Urothelium cell line (cell line): ENCODE data around the gene MPZL3.
A peak's percentile ranks its signal among the peaks of the same experiment; 100 is the strongest.

ENCODE experiments used
- DNase-seq: peaks from one replicate; pipeline ENCODE4 v3.0.0; 2011; ENCODE audit warnings: low spot score, mixed read lengths
- FAIRE-seq: peaks from 2 replicates; lab custom pipeline; 2011; peaks lifted over from hg19 to GRCh38; lab: Jason Lieb, UNC

The MPZL3 gene

GRCh38 chr11:118214210-118214914 lies 37.8 kb downstream of the MPZL3 start:
- DNase-seq = no peak
- FAIRE-seq = no peak

DNA sequence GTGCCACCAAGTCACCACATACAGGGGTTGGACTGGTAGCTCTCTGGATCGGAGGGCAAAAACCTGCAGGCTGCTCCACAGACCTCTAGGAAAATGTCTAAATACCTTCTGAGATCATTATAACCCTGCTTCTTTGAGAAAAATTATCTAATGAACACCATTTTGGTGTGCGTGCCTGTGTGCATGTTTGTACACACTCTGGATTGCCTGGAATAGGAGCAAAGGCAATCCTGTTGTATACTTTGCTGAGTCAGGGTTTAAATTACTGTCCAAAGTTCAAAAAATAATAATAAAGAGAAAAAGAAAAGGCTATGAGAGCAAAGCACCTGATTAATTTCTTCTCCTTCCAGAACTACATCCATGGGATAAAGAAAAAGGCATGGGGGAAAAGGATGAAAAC lies 38.4 kb downstream of the MPZL3 start:
- no peak for FAIRE-seq
- DNase-seq = no peak

- DNase-seq (no peak), FAIRE-seq (no peak)
Observed at GRCh38 chr11:118213201-118213600, 39.0 kb downstream of the MPZL3 start.

GRCh38 chr11:118212781-118213191 lies 39.4 kb downstream of the MPZL3 start:
- FAIRE-seq (no peak), DNase-seq (no peak)

- FAIRE-seq (no peak), DNase-seq (no peak)
Observed at GRCh38 chr11:118212131-118212725, 39.9 kb downstream of the MPZL3 start.

GRCh38 chr11:118211006-118211405 lies 41.2 kb downstream of the MPZL3 start:
- FAIRE-seq (no peak), DNase-seq (peak; percentile 34)

DNA sequence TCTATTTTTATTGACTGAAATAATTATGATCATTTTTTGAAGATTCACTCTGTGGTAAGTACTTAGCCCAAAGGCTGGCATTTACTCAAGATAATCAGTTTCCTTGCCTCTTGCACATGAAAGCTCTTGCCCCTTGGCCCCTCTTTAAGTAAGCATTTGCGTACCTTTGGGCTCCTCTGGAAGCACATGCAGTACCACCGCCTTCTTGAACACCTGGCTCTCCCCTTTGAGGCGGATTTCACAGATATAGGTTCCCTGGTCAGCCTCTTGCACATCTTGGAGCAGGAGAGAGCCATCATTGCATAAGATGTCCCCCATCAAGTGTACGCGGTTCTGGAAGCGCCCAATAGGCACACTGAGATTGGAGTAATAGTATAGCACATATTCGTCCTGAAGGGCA lies 41.8 kb downstream of the MPZL3 start:
- no peak for DNase-seq
- no peak for FAIRE-seq

DNA sequence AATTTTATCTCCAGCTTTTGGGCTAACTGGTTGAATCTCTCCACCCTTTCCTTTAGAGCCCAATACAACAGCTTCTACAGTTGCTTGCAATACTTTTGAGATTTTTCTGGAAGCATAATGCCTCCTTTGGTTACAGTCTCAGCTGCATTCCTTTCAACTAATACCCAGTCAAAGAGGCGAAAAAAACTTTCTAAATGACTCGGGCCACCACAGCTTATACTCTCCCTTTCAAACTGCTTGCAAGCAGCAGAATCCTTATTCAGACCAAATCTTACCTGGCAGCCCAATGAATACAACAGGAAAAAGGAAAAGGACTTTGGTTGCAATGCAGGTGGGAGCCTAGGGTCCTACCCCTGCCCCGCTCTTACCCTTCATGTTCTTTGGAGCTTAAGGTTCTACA lies 43.1 kb downstream of the MPZL3 start:
- no peak for FAIRE-seq
- no peak for DNase-seq

GRCh38 chr11:118207079-118207478 lies 45.1 kb downstream of the MPZL3 start:
- no peak for FAIRE-seq

GRCh38 chr11:118206391-118207031 lies 45.7 kb downstream of the MPZL3 start:
- FAIRE-seq (no peak), DNase-seq (no peak)

More at GRCh38 chr11:118207079-118207478, 45.1 kb downstream of the MPZL3 start:
- no peak for DNase-seq

DNA sequence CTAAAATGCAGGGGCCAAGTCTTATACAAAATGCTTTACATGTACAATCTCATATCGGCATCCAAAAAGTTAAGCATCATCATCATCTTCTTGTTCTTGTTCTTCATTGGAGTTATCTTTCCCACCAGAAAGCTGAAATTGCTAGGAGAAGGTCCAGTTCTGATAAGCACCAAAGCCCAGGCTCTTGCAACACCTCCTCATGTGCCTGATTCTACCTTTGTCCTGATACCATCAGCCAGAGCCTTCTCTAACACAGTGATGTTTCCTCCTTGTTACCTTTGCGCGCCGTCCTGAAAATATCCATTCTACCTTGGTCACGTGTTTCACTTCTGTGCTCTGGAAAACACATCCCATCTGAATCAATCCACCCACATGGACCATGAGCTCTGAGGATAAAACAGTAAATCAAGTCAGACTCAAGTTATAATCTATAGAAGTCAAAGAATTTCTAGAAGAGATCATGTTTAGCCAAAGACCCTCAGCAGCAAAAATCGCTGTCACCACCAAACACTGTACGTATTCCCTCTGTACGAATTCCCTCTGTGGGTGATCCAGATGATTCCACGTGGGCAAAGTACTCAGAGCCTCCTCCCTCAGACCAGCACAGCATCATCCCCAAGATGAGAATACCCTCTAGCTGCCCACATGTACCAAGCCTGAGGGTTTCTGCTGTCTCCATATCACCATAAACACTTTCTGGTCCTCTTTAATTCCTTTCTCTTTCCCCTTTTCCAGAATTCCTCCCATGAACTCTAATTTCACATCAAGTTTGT lies 46.4 kb downstream of the MPZL3 start:
- FAIRE-seq (no peak), DNase-seq (no peak)

GRCh38 chr11:118202599-118203422 lies 49.4 kb downstream of the MPZL3 start:
- DNase-seq = no peak
- no peak for FAIRE-seq

- DNase-seq (no peak), FAIRE-seq (no peak)
Observed at GRCh38 chr11:118201966-118202365, 50.2 kb downstream of the MPZL3 start.

DNA sequence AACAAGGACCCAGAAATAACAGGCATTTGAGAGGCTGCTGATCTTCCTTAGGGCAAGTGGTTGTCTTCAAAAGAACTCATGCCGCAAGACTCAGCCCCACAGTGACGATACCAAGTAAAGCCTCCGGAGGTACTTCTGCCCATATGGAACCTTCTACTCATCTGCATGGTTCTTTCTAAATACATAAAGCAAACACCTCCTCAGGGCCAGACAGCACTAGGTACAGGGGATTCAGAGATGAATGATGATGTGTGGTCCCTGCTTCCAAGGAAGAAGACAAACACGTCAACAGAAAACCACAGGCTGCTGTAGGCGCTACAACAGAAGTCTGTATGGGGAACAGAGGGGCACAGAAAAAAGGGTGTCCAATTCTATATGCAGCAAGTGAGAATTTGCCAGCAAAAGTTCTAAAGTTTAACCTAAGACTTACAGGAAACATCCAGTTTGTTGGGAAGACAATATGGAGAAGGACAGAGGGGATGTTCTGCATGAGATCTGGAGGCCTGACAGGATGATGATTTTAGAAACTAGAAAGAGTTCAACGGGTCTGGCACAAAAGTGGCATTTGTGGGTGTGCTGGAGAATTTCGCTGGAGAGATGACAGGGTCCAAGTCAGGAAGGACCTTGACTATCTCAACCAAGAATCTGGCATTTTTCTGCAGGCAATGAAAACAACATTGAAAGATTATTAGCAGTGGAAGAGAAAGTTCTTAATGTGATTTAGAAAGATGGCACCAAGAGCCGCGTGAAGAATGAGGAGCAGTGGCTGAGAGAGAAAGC lies 51.1 kb downstream of the MPZL3 start:
- DNase-seq = no peak
- FAIRE-seq = no peak

DNA sequence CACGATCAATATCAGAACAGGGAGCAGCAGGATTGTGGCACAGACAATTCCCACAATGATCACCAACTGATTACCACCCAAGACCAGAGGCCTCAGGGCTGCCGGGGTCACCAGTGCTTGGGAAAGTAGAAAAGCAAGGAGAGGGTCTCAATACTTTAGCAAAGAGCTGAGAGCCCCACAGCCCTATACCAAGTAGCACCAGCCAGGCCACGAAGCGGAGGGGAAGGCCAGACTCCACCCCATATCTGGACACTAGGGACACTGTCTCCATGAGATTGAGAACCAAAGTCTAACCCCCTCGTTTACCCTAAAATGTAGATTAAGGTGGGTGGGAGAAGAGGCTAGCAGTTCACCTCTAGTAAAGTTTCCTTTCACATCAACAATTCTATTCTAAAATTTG lies 51.7 kb downstream of the MPZL3 start:
- DNase-seq = no peak
- no peak for FAIRE-seq

- FAIRE-seq (no peak), DNase-seq (no peak)
Observed at GRCh38 chr11:118199135-118199534, 53.0 kb downstream of the MPZL3 start.

- FAIRE-seq = no peak
- peak; percentile 68 for DNase-seq
Observed at GRCh38 chr11:118198370-118198769, 53.8 kb downstream of the MPZL3 start.

- no peak for DNase-seq
- no peak for FAIRE-seq
Observed at GRCh38 chr11:118194835-118195627, 57.1 kb downstream of the MPZL3 start.
